Measurements from ENCODE around the gene FAM163A. TPM values are rescaled to one million over a fixed set of nuclear protein-coding genes. Genes with fewer than 3 reads are reported as not detected.

FAM163A gene
- total and polyA plus RNA-seq, 2 donors: 3.2 to 10.4 TPM

DNA sequence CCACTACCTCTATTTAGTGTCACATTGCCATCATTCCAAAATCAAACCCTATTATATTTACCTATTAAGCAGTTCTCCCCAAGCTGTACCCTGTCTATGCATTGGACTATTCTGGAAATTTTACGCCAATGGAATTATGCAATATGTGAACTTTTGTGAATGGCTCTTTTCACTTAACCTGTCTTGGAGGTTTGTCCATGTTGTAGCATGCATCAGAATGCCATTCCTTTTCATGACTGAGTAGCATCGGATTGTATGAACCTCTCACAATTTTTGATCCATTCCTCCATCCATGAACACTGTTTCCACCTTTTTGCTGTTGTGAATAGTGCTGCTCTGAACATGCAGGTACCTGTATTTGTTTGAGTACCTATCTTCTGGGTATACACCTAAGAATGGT lies 33.7 kb downstream of the FAM163A start:
- Histone ChIP-seq H3K36me3 (ENCODE audit: control insufficient read depth in 2 of 2, insufficient read depth in 2 of 2, low read length in 1 of 2) (no peaks in the 10 kb centered on the region), H3K27ac (ENCODE audit: low read depth in 1 of 2, low read length in 1 of 2) (no peak overlapping the region), H3K9me3 (ENCODE audit: control insufficient read depth in 2 of 2, insufficient read depth in 1 of 2, low read length in 1 of 2) (no peaks in the 10 kb centered on the region), H3K27me3 (ENCODE audit: control insufficient read depth in 2 of 2, insufficient read depth in 1 of 2, low read length in 1 of 2) (no peaks in the 10 kb centered on the region), H3K4me3 (ENCODE audit: low read length in 2 of 2) (no peak overlapping the region), H3K4me1 (ENCODE audit: control insufficient read depth in 2 of 2, insufficient read depth in 2 of 2, low read length in 2 of 2) (no peaks in the 10 kb centered on the region)
- WGBS: 90% methylated on average over 2 of the region's 2 CpGs
- DNase-seq (ENCODE audit: low read depth in 6 of 9, low spot score in 9 of 9): no peak

DNA sequence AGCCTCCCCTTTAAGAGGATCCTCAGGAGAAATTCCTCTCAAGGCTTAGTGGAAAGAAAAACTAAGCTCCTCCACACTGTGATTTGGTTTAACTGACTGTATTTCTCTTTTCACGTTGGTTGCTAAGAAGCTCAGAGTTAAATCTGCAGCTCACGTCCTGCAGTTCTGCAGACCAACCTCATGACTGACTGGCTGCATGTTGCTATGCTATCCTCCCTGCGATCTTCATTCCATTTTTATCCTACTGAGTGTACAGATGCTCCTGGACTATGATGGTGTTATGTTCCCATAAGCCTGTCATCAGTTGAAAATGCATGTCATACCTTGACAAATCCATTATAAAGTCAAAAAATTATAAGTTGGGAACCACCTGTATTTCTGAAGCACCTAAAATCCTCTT lies 34.6 kb downstream of the FAM163A start:
- Histone ChIP-seq H3K27me3 (ENCODE audit: control insufficient read depth in 2 of 2, insufficient read depth in 1 of 2, low read length in 1 of 2) (no peaks in the 10 kb centered on the region), H3K27ac (ENCODE audit: low read depth in 1 of 2, low read length in 1 of 2) (no peak overlapping the region), H3K36me3 (ENCODE audit: control insufficient read depth in 2 of 2, insufficient read depth in 2 of 2, low read length in 1 of 2) (no peaks in the 10 kb centered on the region), H3K4me3 (ENCODE audit: low read length in 2 of 2) (no peak overlapping the region), H3K9me3 (ENCODE audit: control insufficient read depth in 2 of 2, insufficient read depth in 1 of 2, low read length in 1 of 2) (no peaks in the 10 kb centered on the region), H3K4me1 (ENCODE audit: control insufficient read depth in 2 of 2, insufficient read depth in 2 of 2, low read length in 2 of 2) (no peaks in the 10 kb centered on the region)
- no peak for DNase-seq (ENCODE audit: low read depth in 6 of 9, low spot score in 9 of 9)
- WGBS: 96% methylated on average over 3 of the region's 3 CpGs

DNA sequence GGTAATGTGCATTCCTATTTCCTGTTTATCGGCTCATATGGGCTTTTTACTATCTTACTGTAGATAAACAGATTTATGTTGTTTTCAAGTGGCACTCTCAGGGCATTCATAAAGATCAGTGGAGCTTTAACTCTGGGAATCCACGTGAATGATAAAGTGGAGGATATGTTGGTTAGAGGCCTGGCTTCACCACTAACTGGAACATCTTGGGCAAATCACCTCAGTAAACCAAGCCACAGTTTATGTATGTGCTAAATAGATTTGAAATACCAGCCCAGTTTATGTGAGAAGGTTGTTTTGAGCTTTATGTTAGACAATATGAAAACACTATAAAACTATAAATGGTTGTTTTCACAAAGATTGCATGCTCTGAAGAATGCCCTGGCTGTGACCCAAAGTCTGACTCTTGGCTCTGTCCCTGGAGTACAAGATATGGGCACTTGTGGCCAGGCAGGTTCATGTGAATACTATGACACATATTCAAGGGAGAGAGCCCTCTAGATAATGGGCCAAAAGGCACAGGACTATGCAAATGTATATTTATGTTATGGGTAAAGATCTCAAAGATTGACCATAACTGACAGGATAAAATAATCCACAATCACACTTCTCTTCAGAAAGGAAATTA lies 36.7 kb downstream of the FAM163A start:
- H3K4me1 ChIP-seq (ENCODE audit: control insufficient read depth in 2 of 2, insufficient read depth in 2 of 2, low read length in 2 of 2): no peaks in the 10 kb centered on the region
- H3K27me3 ChIP-seq (ENCODE audit: control insufficient read depth in 2 of 2, insufficient read depth in 1 of 2, low read length in 1 of 2): no peaks in the 10 kb centered on the region
- H3K4me3 ChIP-seq (ENCODE audit: low read length in 2 of 2): no peak overlapping the region
- WGBS: 95% methylated on average over 2 of the region's 2 CpGs
- H3K36me3 ChIP-seq (ENCODE audit: control insufficient read depth in 2 of 2, insufficient read depth in 2 of 2, low read length in 1 of 2): no peaks in the 10 kb centered on the region
- no peaks in the 10 kb centered on the region for H3K9me3 ChIP-seq (ENCODE audit: control insufficient read depth in 2 of 2, insufficient read depth in 1 of 2, low read length in 1 of 2)
- no peak for DNase-seq (ENCODE audit: low read depth in 6 of 9, low spot score in 9 of 9)
- H3K27ac ChIP-seq (ENCODE audit: low read depth in 1 of 2, low read length in 1 of 2): no peak overlapping the region

DNA sequence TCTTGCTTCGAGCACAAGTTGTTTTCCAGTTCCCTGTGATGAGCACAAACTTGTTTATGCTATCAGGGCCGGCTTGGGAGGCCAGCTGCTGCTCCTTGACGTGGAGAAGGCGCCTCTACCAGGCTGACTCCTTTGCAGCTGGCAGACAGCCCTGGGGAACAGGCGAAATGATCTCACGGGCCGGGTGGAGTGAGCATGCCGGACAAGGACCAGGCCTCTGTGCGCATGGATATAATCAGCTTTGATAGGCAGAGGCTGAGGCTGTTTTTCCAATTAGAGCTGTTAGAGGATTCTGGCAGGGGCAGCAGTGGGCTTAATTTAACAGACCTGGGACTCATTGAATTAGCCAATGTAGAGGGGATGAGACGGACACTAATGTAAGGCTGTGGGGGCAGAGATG lies 38.9 kb downstream of the FAM163A start:
- Histone ChIP-seq H3K9me3 (ENCODE audit: control insufficient read depth in 2 of 2, insufficient read depth in 1 of 2, low read length in 1 of 2) (no peaks in the 10 kb centered on the region), H3K4me1 (ENCODE audit: control insufficient read depth in 2 of 2, insufficient read depth in 2 of 2, low read length in 2 of 2) (no peaks in the 10 kb centered on the region), H3K27ac (ENCODE audit: low read depth in 1 of 2, low read length in 1 of 2) (no peak overlapping the region), H3K36me3 (ENCODE audit: control insufficient read depth in 2 of 2, insufficient read depth in 2 of 2, low read length in 1 of 2) (no peaks in the 10 kb centered on the region), H3K4me3 (ENCODE audit: low read length in 2 of 2) (no peak overlapping the region), H3K27me3 (ENCODE audit: control insufficient read depth in 2 of 2, insufficient read depth in 1 of 2, low read length in 1 of 2) (peaks cover 0 to 7% of the 10 kb centered on the region in 2 donors)
- 94% methylated on average over 10 of the region's 10 CpGs for WGBS
- no peak for DNase-seq (ENCODE audit: low read depth in 6 of 9, low spot score in 9 of 9)

GRCh38 chr1:179785031-179785431 lies 41.9 kb downstream of the FAM163A start:
- 81% methylated on average over 4 of the region's 4 CpGs for WGBS
- no peak for DNase-seq (ENCODE audit: low read depth in 6 of 9, low spot score in 9 of 9)

DNA sequence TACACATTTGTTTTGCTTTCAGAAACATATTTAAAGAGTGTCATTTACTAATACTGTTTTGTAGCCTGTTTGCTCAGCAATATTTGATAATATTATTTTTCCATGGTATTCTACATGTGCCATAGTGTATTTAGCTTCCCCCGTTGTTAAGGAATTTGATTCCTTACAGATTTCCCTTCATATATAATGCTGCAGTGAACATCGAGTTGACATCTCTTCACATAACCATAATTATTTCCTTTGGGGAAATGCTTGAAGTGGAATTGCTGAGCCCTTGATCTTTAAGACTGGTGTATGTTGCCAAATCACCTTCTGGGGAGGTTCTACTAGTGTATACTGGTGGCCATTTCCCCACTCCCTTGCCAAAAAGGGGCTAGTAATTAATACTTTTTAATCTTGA lies 42.6 kb downstream of the FAM163A start:
- H3K27me3 ChIP-seq (ENCODE audit: control insufficient read depth in 2 of 2, insufficient read depth in 1 of 2, low read length in 1 of 2): peaks cover 0 to 11% of the 10 kb centered on the region in 2 donors
- H3K4me1 ChIP-seq (ENCODE audit: control insufficient read depth in 2 of 2, insufficient read depth in 2 of 2, low read length in 2 of 2): no peaks in the 10 kb centered on the region
- no peak overlapping the region for H3K27ac ChIP-seq (ENCODE audit: low read depth in 1 of 2, low read length in 1 of 2)
- H3K9me3 ChIP-seq (ENCODE audit: control insufficient read depth in 2 of 2, insufficient read depth in 1 of 2, low read length in 1 of 2): no peaks in the 10 kb centered on the region
- no peaks in the 10 kb centered on the region for H3K36me3 ChIP-seq (ENCODE audit: control insufficient read depth in 2 of 2, insufficient read depth in 2 of 2, low read length in 1 of 2)
- no peak overlapping the region for H3K4me3 ChIP-seq (ENCODE audit: low read length in 2 of 2)
- WGBS: 53% methylated on average over 2 of the region's 2 CpGs
- no peak for DNase-seq (ENCODE audit: low read depth in 6 of 9, low spot score in 9 of 9)

More at GRCh38 chr1:179785031-179785431, 41.9 kb downstream of the FAM163A start:
- H3K9me3 ChIP-seq (ENCODE audit: control insufficient read depth in 2 of 2, insufficient read depth in 1 of 2, low read length in 1 of 2): no peaks in the 10 kb centered on the region
- H3K36me3 ChIP-seq (ENCODE audit: control insufficient read depth in 2 of 2, insufficient read depth in 2 of 2, low read length in 1 of 2): no peaks in the 10 kb centered on the region
- H3K27ac ChIP-seq (ENCODE audit: low read depth in 1 of 2, low read length in 1 of 2): no peak overlapping the region
- H3K4me3 ChIP-seq (ENCODE audit: low read length in 2 of 2): no peak overlapping the region
- H3K27me3 ChIP-seq (ENCODE audit: control insufficient read depth in 2 of 2, insufficient read depth in 1 of 2, low read length in 1 of 2): peaks cover 0 to 11% of the 10 kb centered on the region in 2 donors
- no peaks in the 10 kb centered on the region for H3K4me1 ChIP-seq (ENCODE audit: control insufficient read depth in 2 of 2, insufficient read depth in 2 of 2, low read length in 2 of 2)

DNA sequence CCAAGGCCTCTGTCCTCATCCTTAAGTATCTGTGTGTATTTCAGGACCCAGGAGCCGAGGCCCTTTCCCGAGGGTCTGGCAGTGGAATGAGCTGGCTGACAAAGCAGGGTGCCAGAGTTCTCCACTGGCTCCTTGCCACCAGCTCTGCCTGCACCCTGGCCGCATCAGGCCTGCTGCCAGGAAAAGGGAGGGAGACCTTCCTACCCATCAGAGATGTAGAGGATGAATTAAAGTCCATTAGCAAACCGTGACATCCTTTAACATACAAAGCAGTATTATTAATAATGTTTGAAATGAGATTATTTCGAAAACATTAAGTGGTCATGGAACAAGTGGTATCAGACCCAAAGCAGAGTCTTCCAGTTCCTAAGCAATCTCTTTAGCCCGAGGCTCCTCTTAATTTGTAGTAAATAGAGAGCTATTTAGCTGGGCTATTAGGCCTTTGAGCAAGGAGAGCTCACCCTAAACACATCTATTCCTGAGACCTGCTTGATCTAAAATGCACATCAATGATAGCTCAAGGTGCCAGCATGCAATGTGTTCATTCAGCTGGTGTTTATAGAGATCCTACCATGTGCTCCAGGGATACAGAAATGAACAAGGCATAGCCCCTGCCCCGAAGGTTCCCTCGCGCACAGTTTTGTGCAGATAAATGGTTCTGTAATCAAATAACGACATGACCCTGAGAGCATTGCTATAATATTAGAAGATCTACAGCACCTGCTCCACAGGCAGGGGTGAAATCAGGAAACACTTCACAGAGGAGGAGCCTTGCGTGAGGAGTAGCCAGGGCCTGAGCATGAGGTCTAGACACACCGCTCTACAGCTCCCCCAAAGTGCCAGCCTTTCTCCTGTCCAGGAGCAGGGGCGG lies 44.0 kb downstream of the FAM163A start:
- WGBS: 93% methylated on average over 13 of the region's 13 CpGs

DNA sequence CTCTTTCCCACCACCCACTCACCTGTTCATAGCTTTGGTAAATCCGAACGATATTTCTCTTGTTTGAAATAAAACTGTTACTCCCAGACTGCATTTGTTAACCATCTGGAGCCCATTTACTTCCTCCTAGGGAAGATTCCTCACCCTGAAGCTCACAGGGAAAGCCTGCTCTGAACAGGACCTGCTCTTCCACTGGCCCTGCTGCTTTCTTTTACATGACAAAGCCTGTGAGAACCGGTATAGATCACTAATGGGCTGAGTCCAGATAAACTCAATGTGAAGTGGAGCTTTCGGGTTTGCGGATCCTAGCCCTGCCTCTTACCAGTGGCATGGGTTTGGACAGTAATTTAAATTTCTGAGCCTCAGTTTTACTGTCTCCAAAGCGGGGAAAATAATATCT lies 45.2 kb downstream of the FAM163A start:
- Histone ChIP-seq H3K27me3 (ENCODE audit: control insufficient read depth in 2 of 2, insufficient read depth in 1 of 2, low read length in 1 of 2) (peaks cover 0 to 11% of the 10 kb centered on the region in 2 donors), H3K4me1 (ENCODE audit: control insufficient read depth in 2 of 2, insufficient read depth in 2 of 2, low read length in 2 of 2) (no peaks in the 10 kb centered on the region), H3K36me3 (ENCODE audit: control insufficient read depth in 2 of 2, insufficient read depth in 2 of 2, low read length in 1 of 2) (no peaks in the 10 kb centered on the region), H3K4me3 (ENCODE audit: low read length in 2 of 2) (no peak overlapping the region), H3K9me3 (ENCODE audit: control insufficient read depth in 2 of 2, insufficient read depth in 1 of 2, low read length in 1 of 2) (no peaks in the 10 kb centered on the region), H3K27ac (ENCODE audit: low read depth in 1 of 2, low read length in 1 of 2) (no peak overlapping the region)
- DNase-seq (ENCODE audit: low read depth in 6 of 9, low spot score in 9 of 9): no peak
- WGBS: 80% methylated on average over 6 of the region's 6 CpGs

More for the DNA sequence above, 44.0 kb downstream of the FAM163A start:
- Histone ChIP-seq H3K36me3 (ENCODE audit: control insufficient read depth in 2 of 2, insufficient read depth in 2 of 2, low read length in 1 of 2) (no peaks in the 10 kb centered on the region), H3K27me3 (ENCODE audit: control insufficient read depth in 2 of 2, insufficient read depth in 1 of 2, low read length in 1 of 2) (peaks cover 0 to 11% of the 10 kb centered on the region in 2 donors), H3K4me1 (ENCODE audit: control insufficient read depth in 2 of 2, insufficient read depth in 2 of 2, low read length in 2 of 2) (no peaks in the 10 kb centered on the region), H3K9me3 (ENCODE audit: control insufficient read depth in 2 of 2, insufficient read depth in 1 of 2, low read length in 1 of 2) (no peaks in the 10 kb centered on the region), H3K27ac (ENCODE audit: low read depth in 1 of 2, low read length in 1 of 2) (no peak overlapping the region), H3K4me3 (ENCODE audit: low read length in 2 of 2) (no peak overlapping the region)
- DNase-seq (ENCODE audit: low read depth in 6 of 9, low spot score in 9 of 9): no peak

DNA sequence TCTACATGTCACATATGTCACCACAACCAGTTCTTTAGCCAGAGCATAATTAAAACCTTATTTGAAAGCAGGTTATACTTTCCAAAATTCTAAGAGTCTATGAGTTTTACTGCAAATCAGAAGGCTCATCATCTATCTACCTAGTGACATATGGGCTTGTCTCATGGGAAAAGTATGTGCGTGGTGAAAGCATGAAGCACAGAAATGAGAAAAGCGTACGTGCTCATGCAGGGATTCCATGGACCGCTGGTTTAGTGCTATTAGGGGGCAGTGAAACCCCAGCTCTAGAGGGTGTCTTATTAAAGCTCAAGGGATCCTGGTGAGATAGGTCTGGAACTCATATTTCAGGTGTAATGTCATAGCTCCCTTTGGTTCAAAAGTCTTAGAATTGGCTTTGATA lies 50.2 kb downstream of the FAM163A start:
- Histone ChIP-seq H3K27me3 (ENCODE audit: control insufficient read depth in 2 of 2, insufficient read depth in 1 of 2, low read length in 1 of 2) (peaks cover 0 to 11% of the 10 kb centered on the region in 2 donors), H3K36me3 (ENCODE audit: control insufficient read depth in 2 of 2, insufficient read depth in 2 of 2, low read length in 1 of 2) (no peaks in the 10 kb centered on the region), H3K4me3 (ENCODE audit: low read length in 2 of 2) (no peak overlapping the region), H3K27ac (ENCODE audit: low read depth in 1 of 2, low read length in 1 of 2) (no peak overlapping the region), H3K4me1 (ENCODE audit: control insufficient read depth in 2 of 2, insufficient read depth in 2 of 2, low read length in 2 of 2) (no peaks in the 10 kb centered on the region), H3K9me3 (ENCODE audit: control insufficient read depth in 2 of 2, insufficient read depth in 1 of 2, low read length in 1 of 2) (no peaks in the 10 kb centered on the region)
- WGBS: 95% methylated on average over 4 of the region's 4 CpGs
- no peak for DNase-seq (ENCODE audit: low read depth in 6 of 9, low spot score in 9 of 9)
